ENCODE data around the gene SEMA4D. TPM values are rescaled to one million over a fixed set of nuclear protein-coding genes. Genes with fewer than 3 reads are reported as not detected.

SEMA4D gene
- total RNA-seq, 4 donors from 2014 or later = 31.1 to 59.2 (median 42.1) TPM

DNA sequence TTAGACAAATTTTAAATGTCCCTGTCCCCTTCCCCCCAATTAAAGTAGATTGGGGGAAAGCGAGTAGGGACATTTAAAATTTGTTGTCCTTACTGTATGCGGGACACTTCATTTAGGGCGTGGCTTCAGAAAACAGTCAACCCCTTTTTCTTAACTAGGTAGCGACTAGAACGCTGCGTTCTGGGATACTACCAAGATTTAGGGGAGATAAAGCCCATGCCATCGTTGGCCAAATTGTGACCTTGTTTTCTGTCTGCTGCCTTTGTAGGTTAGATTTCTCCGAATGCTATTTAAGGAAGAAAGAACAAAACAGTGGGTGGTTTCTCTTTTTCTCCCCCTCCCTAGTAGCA is 185.7 kb downstream of the SEMA4D start:
- no peak overlapping the region for H3K4me3 ChIP-seq (ENCODE audit: low read depth, poor library complexity, severe bottlenecking)
- 2 to 3% methylated on average over 8 of the region's 8 CpGs for WGBS, 2 donors
- intact Hi-C loops (cut with DNase I; ENCODE audit: low total_unique reads) = no loop called here
- TF ChIP-seq, protein P1, sequence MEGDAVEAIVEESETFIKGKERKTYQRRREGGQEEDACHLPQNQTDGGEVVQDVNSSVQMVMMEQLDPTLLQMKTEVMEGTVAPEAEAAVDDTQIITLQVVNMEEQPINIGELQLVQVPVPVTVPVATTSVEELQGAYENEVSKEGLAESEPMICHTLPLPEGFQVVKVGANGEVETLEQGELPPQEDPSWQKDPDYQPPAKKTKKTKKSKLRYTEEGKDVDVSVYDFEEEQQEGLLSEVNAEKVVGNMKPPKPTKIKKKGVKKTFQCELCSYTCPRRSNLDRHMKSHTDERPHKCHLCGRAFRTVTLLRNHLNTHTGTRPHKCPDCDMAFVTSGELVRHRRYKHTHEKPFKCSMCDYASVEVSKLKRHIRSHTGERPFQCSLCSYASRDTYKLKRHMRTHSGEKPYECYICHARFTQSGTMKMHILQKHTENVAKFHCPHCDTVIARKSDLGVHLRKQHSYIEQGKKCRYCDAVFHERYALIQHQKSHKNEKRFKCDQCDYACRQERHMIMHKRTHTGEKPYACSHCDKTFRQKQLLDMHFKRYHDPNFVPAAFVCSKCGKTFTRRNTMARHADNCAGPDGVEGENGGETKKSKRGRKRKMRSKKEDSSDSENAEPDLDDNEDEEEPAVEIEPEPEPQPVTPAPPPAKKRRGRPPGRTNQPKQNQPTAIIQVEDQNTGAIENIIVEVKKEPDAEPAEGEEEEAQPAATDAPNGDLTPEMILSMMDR (IDR thresholded peaks at IDR 0.05) = no peak
- no peak for TF ChIP-seq POLR2A (IDR thresholded peaks at IDR 0.05)
- no peak for DNase-seq (ENCODE audit: low spot score in 2 of 2)

DNA sequence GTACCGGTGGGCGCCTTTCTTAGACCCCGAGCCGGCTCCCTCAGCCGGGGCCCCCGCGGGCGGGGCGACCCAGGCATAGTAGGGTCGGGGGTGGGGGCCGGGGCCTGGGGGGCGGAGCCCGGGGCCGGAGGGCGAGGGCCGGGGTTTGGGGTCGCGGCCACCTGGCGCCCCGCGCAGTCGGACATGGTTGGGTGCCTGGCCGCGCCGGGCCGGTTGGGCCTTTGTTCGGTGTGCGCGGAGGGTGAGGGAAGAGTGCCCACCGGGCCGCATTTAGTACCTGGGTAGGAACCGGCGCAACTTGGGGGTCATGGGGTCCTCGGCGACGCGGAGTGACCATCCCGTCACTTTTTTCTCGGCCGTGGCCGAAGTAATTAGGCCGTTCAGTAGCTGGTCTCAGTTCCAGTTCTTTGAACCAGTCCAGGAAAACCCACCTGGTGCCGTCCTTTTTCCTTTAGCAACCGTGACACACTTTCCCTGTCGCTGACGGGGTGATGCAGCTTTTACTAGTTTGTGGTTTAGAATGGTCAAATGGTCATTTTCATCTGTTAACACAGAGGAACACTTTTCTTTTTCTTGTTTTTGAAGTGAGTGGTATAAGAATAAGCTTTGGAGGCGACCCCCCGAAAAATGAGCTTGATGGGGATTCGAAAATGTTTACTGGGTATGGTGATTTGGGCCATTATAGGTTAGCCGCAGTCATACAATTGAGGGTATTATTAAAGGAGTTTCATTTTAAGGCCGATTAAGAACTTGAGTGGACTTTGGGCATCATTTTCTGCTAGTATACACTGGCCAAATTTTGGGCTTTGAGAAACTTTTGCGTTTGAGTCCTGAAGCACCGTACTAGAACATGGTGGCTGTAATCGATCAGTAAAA is 186.3 kb downstream of the SEMA4D start:
- DNase-seq (ENCODE audit: low spot score in 2 of 2) = peak in 1 of 2 donors; percentile 87
- no peak for TF ChIP-seq POLR2A (IDR thresholded peaks at IDR 0.05)
- TF ChIP-seq, protein P1 (IDR thresholded peaks at IDR 0.05) = no peak
- peak overlapping the region; percentile 44 for H3K4me3 ChIP-seq (ENCODE audit: low read depth, poor library complexity, severe bottlenecking)
- WGBS, 2 donors = 1 to 2% methylated on average over 31 to 44 of the region's 54 CpGs
- intact Hi-C loops (cut with DNase I; ENCODE audit: low total_unique reads) = no loop called here

Small RNA genes within 50 kb of the gene (microRNA-seq; reads per million reads assigned to microRNA genes)
- 0 reads per million in 2 donors for gene MIR3153 (ENCODE audit: borderline number of aligned reads in 1 of 2, borderline replicate concordance in 2 of 2)

Other genes with a start within 250 kb of the SEMA4D start
- gene CKS2, start 186.9 kb downstream of the SEMA4D start, total RNA-seq = 10 to 100 TPM in 3 of 4 donors, 1 to 10 TPM in 1; 9.4 to 25.4 (median 21.1) TPM
- gene SECISBP2, start 179.6 kb downstream of the SEMA4D start, total RNA-seq = 10 to 100 TPM; 38.3 to 67.3 (median 41.9) TPM
- gene GADD45G, start 106.9 kb upstream of the SEMA4D start, total RNA-seq = 10 to 100 TPM; 18.3 to 48.9 (median 23.6) TPM